Measurements from ENCODE around the gene EPHB1. TPM values are rescaled to one million over a fixed set of nuclear protein-coding genes. Genes with fewer than 3 reads are reported as not detected.
A peak's percentile ranks its signal among the peaks of the same experiment; 100 is the strongest.
"Not testable (repeated sequence)": the region's sequence is repeated elsewhere in the genome, so short reads cannot be mapped to it uniquely, and the experiment has no call there.

The EPHB1 gene
- polyA plus RNA-seq, 4 donors, result 0.65 to 1.0 TPM; not detected in 2

- FAIRE-seq (no peak), DNase-seq (no peak)
- no peaks in the 10 kb centered on the region for H3K4me1 ChIP-seq (ENCODE audit: control insufficient read depth in 3 of 3, insufficient read depth in 2 of 3, low read depth in 1 of 3, low read length in 2 of 3)
- H3K4me3 ChIP-seq (ENCODE audit: low read depth in 1 of 3, low read length in 3 of 3), result no peak overlapping the region
- 88 to 96% (median 92%) methylated on average over 3 of the region's 3 CpGs for WGBS, 3 donors
- H3K36me3 ChIP-seq (ENCODE audit: control insufficient read depth in 3 of 3, insufficient read depth in 2 of 3, low read depth in 1 of 3, low read length in 3 of 3), result no peaks in the 10 kb centered on the region
- no peaks in the 10 kb centered on the region for H3K27me3 ChIP-seq (ENCODE audit: control insufficient read depth in 3 of 3, insufficient read depth in 3 of 3, low read length in 3 of 3)
- no peaks in the 10 kb centered on the region for H3K9me3 ChIP-seq (ENCODE audit: control insufficient read depth in 2 of 2, insufficient read depth in 1 of 2, low read depth in 1 of 2, low read length in 1 of 2)
- H3K27ac ChIP-seq (ENCODE audit: low read depth in 1 of 3, low read length in 2 of 3), result no peak overlapping the region
These were observed 217.0 kb downstream of the EPHB1 start for GRCh38 chr3:135012101-135012500.

DNA sequence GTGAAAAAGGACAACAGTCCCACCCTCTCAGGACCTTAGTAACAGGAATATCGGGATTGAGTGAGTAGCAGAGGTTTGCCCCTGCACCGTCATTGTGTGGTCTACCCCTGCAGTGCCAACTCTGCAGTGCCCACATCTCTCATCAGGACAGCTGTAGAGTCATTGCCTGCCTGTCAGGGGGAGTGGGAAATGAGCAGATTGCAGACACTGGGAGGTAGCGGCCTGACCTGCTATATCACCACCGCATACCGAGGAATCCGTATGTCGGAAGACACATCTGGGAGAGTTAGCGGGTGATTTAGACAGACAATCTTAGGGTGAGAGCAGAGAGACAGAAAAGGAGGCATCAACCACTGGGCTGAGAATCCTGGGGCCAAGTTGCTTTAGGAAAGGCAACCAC, 218.1 kb downstream of the EPHB1 start:
- FAIRE-seq, result no peak
- DNase-seq, result no peak
- Histone ChIP-seq H3K4me3 (ENCODE audit: low read depth in 1 of 3, low read length in 3 of 3) (no peak overlapping the region), H3K36me3 (ENCODE audit: control insufficient read depth in 3 of 3, insufficient read depth in 2 of 3, low read depth in 1 of 3, low read length in 3 of 3) (no peaks in the 10 kb centered on the region), H3K27me3 (ENCODE audit: control insufficient read depth in 3 of 3, insufficient read depth in 3 of 3, low read length in 3 of 3) (no peaks in the 10 kb centered on the region), H3K27ac (ENCODE audit: low read depth in 1 of 3, low read length in 2 of 3) (no peak overlapping the region), H3K9me3 (ENCODE audit: control insufficient read depth in 2 of 2, insufficient read depth in 1 of 2, low read depth in 1 of 2, low read length in 1 of 2) (no peaks in the 10 kb centered on the region), H3K4me1 (ENCODE audit: control insufficient read depth in 3 of 3, insufficient read depth in 2 of 3, low read depth in 1 of 3, low read length in 2 of 3) (no peaks in the 10 kb centered on the region)
- 94 to 98% (median 94%) methylated on average over 8 of the region's 8 CpGs for WGBS, 3 donors

DNA sequence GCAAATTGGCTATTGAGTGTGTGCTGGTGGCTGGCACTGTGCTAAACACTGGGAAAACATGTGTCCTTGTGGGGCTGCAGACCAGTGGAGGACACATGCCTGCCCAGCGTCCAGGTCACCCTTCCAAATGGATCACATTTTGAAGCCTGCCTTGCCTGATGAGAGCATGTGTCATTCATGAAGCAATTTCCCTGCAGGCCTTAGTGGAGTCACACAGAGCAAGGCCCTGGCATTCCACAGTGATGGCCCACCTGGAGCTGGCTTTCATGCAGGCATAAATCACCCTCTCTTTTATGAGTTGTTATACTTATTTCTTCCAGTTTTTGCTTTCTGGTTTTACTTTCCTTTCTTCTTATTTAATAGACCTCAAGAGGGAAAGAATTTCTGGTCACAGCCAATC, 219.5 kb downstream of the EPHB1 start:
- Histone ChIP-seq H3K27me3 (ENCODE audit: control insufficient read depth in 3 of 3, insufficient read depth in 3 of 3, low read length in 3 of 3) (no peaks in the 10 kb centered on the region), H3K4me3 (ENCODE audit: low read depth in 1 of 3, low read length in 3 of 3) (no peak overlapping the region), H3K4me1 (ENCODE audit: control insufficient read depth in 3 of 3, insufficient read depth in 2 of 3, low read depth in 1 of 3, low read length in 2 of 3) (no peaks in the 10 kb centered on the region), H3K9me3 (ENCODE audit: control insufficient read depth in 2 of 2, insufficient read depth in 1 of 2, low read depth in 1 of 2, low read length in 1 of 2) (no peaks in the 10 kb centered on the region), H3K27ac (ENCODE audit: low read depth in 1 of 3, low read length in 2 of 3) (no peak overlapping the region), H3K36me3 (ENCODE audit: control insufficient read depth in 3 of 3, insufficient read depth in 2 of 3, low read depth in 1 of 3, low read length in 3 of 3) (no peaks in the 10 kb centered on the region)
- 0 to 78% (median 26%) methylated on average over 1 of the region's 1 CpG for WGBS, 3 donors
- no peak for FAIRE-seq
- no peak for DNase-seq

- no peak overlapping the region for H3K4me3 ChIP-seq (ENCODE audit: low read depth in 1 of 3, low read length in 3 of 3)
- H3K27me3 ChIP-seq (ENCODE audit: control insufficient read depth in 3 of 3, insufficient read depth in 3 of 3, low read length in 3 of 3), result no peaks in the 10 kb centered on the region
- FAIRE-seq (no peak), DNase-seq (no peak)
- no peaks in the 10 kb centered on the region for H3K4me1 ChIP-seq (ENCODE audit: control insufficient read depth in 3 of 3, insufficient read depth in 2 of 3, low read depth in 1 of 3, low read length in 2 of 3)
- H3K36me3 ChIP-seq (ENCODE audit: control insufficient read depth in 3 of 3, insufficient read depth in 2 of 3, low read depth in 1 of 3, low read length in 3 of 3), result no peaks in the 10 kb centered on the region
- no peak overlapping the region for H3K27ac ChIP-seq (ENCODE audit: low read depth in 1 of 3, low read length in 2 of 3)
- 54 to 65% (median 59%) methylated on average over 9 of the region's 9 CpGs for WGBS, 3 donors
- no peaks in the 10 kb centered on the region for H3K9me3 ChIP-seq (ENCODE audit: control insufficient read depth in 2 of 2, insufficient read depth in 1 of 2, low read depth in 1 of 2, low read length in 1 of 2)
These were observed 222.2 kb downstream of the EPHB1 start for GRCh38 chr3:135017003-135017893.

DNA sequence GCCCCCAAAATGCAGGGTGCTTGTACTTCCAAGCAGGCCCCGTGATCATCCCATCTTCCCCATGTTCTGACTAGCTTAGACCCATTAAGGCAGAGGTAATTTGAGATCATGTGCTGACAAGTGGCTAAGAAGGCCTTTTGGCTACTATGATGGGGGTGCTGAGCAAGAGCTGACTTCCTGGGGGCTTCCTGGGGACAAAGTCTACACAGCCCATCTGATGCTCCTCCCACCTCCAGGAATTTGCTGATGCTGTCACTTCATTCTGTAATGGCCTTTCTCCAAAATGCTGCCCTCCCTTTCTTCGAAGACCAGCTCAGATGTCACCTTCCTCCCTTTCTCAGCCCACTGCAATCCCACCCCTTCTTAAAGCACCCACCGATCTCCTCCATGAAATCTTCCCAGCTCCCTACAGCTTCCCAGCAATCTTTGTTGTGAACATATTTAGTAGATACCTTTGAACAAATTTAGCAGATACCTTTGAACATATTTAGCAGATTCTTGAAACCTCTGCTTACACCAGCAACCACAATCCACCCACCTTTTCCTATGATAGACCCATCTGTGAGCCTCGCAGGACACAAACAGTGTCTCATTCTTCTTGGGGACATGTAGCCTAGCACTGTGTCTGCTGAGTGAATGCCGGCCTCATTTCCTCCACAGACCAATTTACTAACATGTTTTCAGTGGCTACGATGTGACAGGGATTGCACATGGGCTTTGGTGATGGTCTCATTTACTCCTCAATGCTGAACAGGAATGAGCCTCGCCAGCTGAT, 223.3 kb downstream of the EPHB1 start:
- no peak overlapping the region for H3K4me3 ChIP-seq (ENCODE audit: low read depth in 1 of 3, low read length in 3 of 3)
- DNase-seq, result no peak
- no peaks in the 10 kb centered on the region for H3K36me3 ChIP-seq (ENCODE audit: control insufficient read depth in 3 of 3, insufficient read depth in 2 of 3, low read depth in 1 of 3, low read length in 3 of 3)
- FAIRE-seq, result no peak
- H3K9me3 ChIP-seq (ENCODE audit: control insufficient read depth in 2 of 2, insufficient read depth in 1 of 2, low read depth in 1 of 2, low read length in 1 of 2), result no peaks in the 10 kb centered on the region
- H3K27ac ChIP-seq (ENCODE audit: low read depth in 1 of 3, low read length in 2 of 3), result no peak overlapping the region
- H3K27me3 ChIP-seq (ENCODE audit: control insufficient read depth in 3 of 3, insufficient read depth in 3 of 3, low read length in 3 of 3), result no peaks in the 10 kb centered on the region
- 75 to 87% (median 78%) methylated on average over 7 of the region's 7 CpGs for WGBS, 3 donors
- no peaks in the 10 kb centered on the region for H3K4me1 ChIP-seq (ENCODE audit: control insufficient read depth in 3 of 3, insufficient read depth in 2 of 3, low read depth in 1 of 3, low read length in 2 of 3)

DNA sequence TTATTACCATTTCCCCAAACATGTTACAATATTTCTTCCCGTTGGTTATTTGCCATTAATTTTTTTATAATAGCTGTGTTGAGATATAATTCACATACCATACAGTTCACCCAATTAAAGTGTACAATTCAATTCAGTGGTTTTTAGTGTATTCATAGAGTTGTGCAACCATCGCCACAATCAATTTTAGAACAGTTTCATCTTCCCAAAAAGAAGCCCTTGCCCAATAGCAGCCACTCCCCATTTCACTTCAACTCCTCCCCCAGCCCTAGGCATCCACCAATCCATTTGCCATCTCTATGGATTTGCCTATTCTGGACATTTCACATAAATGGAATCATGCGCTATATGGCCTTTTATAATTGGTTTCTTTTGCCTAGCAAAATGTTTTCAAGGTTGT, 225.1 kb downstream of the EPHB1 start:
- no peak overlapping the region for H3K27ac ChIP-seq (ENCODE audit: low read depth in 1 of 3, low read length in 2 of 3)
- no peaks in the 10 kb centered on the region for H3K9me3 ChIP-seq (ENCODE audit: control insufficient read depth in 2 of 2, insufficient read depth in 1 of 2, low read depth in 1 of 2, low read length in 1 of 2)
- WGBS, 3 donors, result 80 to 85% (median 85%) methylated on average over 3 of the region's 3 CpGs
- H3K4me3 ChIP-seq (ENCODE audit: low read depth in 1 of 3, low read length in 3 of 3), result no peak overlapping the region
- no peak for DNase-seq
- H3K4me1 ChIP-seq (ENCODE audit: control insufficient read depth in 3 of 3, insufficient read depth in 2 of 3, low read depth in 1 of 3, low read length in 2 of 3), result no peaks in the 10 kb centered on the region
- no peaks in the 10 kb centered on the region for H3K27me3 ChIP-seq (ENCODE audit: control insufficient read depth in 3 of 3, insufficient read depth in 3 of 3, low read length in 3 of 3)
- no peak for FAIRE-seq
- H3K36me3 ChIP-seq (ENCODE audit: control insufficient read depth in 3 of 3, insufficient read depth in 2 of 3, low read depth in 1 of 3, low read length in 3 of 3), result no peaks in the 10 kb centered on the region

- Histone ChIP-seq H3K27ac (ENCODE audit: low read depth in 1 of 3, low read length in 2 of 3) (no peak overlapping the region), H3K36me3 (ENCODE audit: control insufficient read depth in 3 of 3, insufficient read depth in 2 of 3, low read depth in 1 of 3, low read length in 3 of 3) (no peaks in the 10 kb centered on the region), H3K9me3 (ENCODE audit: control insufficient read depth in 2 of 2, insufficient read depth in 1 of 2, low read depth in 1 of 2, low read length in 1 of 2) (no peaks in the 10 kb centered on the region), H3K27me3 (ENCODE audit: control insufficient read depth in 3 of 3, insufficient read depth in 3 of 3, low read length in 3 of 3) (no peaks in the 10 kb centered on the region), H3K4me1 (ENCODE audit: control insufficient read depth in 3 of 3, insufficient read depth in 2 of 3, low read depth in 1 of 3, low read length in 2 of 3) (no peaks in the 10 kb centered on the region), H3K4me3 (ENCODE audit: low read depth in 1 of 3, low read length in 3 of 3) (no peak overlapping the region)
- FAIRE-seq (no peak), DNase-seq (no peak)
- WGBS, 3 donors, result 57 to 77% (median 66%) methylated on average over 9 of the region's 9 CpGs
These were observed 229.1 kb downstream of the EPHB1 start for GRCh38 chr3:135023996-135024658.

DNA sequence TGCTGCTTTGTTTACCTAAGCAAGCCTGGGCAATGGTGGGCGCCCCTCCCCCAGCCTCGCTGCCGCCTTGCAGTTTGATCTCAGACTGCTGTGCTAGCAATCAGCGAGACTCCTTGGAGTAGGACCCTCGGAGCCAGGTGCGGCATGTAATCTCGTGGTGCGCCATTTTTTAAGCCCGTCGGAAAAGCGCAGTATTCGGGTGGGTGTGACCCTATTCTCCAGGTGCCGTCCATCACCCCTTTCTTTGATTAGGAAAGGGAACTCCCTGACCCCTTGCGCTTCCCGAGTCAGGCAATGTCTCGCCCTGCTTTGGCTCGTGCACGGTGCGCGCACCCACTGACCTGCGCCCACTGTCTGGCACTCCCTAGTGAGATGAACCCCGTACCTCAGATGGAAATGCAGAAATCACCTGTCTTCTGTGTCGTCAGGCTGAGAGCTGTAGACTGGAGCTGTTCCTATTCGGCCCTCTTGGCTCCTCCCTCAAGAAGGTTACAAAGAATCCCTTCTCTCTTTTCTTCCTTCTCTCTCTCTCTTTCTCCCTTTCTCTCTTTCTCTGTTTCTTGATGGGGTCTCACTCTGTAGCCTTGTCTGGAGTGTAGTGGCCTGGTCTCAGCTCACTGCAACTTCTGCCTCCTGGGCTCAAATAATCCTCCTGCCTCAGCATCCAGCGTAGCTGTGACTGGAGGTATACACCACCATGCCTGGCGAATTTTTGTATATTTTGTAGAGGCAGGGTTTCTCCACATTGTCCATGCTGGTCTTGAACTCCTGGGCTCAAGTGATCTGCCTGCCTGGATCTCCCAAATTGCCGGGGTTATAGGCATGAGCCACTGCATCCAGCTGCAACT, 235.9 kb downstream of the EPHB1 start:
- H3K4me1 ChIP-seq (ENCODE audit: control insufficient read depth in 3 of 3, insufficient read depth in 2 of 3, low read depth in 1 of 3, low read length in 2 of 3); H3K27ac ChIP-seq (ENCODE audit: low read depth in 1 of 3, low read length in 2 of 3); H3K27me3 ChIP-seq (ENCODE audit: control insufficient read depth in 3 of 3, insufficient read depth in 3 of 3, low read length in 3 of 3); H3K36me3 ChIP-seq (ENCODE audit: control insufficient read depth in 3 of 3, insufficient read depth in 2 of 3, low read depth in 1 of 3, low read length in 3 of 3); H3K9me3 ChIP-seq (ENCODE audit: control insufficient read depth in 2 of 2, insufficient read depth in 1 of 2, low read depth in 1 of 2, low read length in 1 of 2); FAIRE-seq: not testable (repeated sequence)
- H3K4me3 ChIP-seq (ENCODE audit: low read depth in 1 of 3, low read length in 3 of 3), result peak overlapping the region in 1 of 3 donors; percentile 22
- DNase-seq, result peak in 1 of 2 donors; percentile 19
- 13 to 19% (median 18%) methylated on average over 22 to 27 of the region's 27 CpGs for WGBS, 3 donors
